ENCODE measurements around the gene GDE1. TPM values are rescaled to one million over a fixed set of nuclear protein-coding genes. Genes with fewer than 3 reads are reported as not detected.

The GDE1 gene
- total RNA-seq, 3 donors from 2014 or later: 49.2 to 70.4 (median 56.7) TPM

DNA sequence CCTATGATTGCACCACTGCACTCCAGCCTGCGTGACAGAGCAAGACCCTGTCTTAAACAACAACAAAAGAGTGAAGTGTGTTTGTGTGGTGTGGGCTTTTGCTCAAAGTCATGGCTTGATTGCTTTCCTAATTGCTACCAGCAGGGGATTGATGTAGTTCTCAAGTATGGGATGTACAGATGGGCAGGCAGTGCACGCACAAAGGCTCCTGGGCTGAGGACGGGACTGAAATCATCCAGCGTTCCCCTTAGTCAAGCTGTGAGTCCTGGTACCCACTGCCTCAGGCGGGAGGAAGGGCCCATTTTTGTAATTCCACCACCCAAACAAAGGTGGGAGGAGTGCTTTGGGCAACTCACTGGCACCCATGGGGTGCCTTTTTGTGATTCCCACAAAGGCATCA is 47.3 kb downstream of the GDE1 start:
- Histone ChIP-seq H3K27ac (no peak overlapping the region), H3K36me3 (no peaks in the 10 kb centered on the region), H3K4me1 (no peaks in the 10 kb centered on the region), H3K9me3 (no peaks in the 10 kb centered on the region), H3K4me3 (no peak overlapping the region), H3K27me3 (no peaks in the 10 kb centered on the region)
- TF ChIP-seq, protein P1, sequence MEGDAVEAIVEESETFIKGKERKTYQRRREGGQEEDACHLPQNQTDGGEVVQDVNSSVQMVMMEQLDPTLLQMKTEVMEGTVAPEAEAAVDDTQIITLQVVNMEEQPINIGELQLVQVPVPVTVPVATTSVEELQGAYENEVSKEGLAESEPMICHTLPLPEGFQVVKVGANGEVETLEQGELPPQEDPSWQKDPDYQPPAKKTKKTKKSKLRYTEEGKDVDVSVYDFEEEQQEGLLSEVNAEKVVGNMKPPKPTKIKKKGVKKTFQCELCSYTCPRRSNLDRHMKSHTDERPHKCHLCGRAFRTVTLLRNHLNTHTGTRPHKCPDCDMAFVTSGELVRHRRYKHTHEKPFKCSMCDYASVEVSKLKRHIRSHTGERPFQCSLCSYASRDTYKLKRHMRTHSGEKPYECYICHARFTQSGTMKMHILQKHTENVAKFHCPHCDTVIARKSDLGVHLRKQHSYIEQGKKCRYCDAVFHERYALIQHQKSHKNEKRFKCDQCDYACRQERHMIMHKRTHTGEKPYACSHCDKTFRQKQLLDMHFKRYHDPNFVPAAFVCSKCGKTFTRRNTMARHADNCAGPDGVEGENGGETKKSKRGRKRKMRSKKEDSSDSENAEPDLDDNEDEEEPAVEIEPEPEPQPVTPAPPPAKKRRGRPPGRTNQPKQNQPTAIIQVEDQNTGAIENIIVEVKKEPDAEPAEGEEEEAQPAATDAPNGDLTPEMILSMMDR (IDR thresholded peaks at IDR 0.05): no peak
- no peak for TF ChIP-seq POLR2AphosphoS5 (IDR thresholded peaks at IDR 0.05)
- no peak for TF ChIP-seq POLR2A (IDR thresholded peaks at IDR 0.05)
- intact Hi-C loops (cut with DNase I; ENCODE audit: low total_unique reads): no loop called here
- DNase-seq (ENCODE audit: low spot score in 2 of 2): no peak

DNA sequence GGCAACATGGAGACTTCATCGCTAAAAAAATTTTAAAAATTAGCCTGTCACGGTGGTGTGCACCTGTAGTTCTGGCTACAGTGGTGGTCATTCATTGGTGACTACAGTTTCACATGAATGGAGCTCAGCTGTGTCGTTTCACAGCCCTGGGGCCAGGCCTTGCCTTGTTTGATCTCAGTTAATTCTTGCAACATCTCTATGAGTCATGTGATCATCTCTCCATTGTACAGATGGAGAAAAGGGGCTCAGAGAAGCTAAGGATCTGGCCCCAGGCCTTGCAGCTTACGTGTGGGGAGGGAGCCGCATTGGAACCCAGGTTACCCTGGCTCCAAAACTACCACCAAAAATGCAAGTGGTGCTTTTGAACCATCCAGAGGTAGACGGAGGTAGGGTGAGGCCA is 49.4 kb downstream of the GDE1 start:
- TF ChIP-seq, protein P1 (IDR thresholded peaks at IDR 0.05): no peak
- TF ChIP-seq POLR2AphosphoS5 (IDR thresholded peaks at IDR 0.05): no peak
- TF ChIP-seq POLR2A (IDR thresholded peaks at IDR 0.05): no peak
- Histone ChIP-seq H3K36me3 (no peaks in the 10 kb centered on the region), H3K4me3 (no peak overlapping the region), H3K4me1 (no peaks in the 10 kb centered on the region), H3K27me3 (no peaks in the 10 kb centered on the region), H3K27ac (no peak overlapping the region), H3K9me3 (no peaks in the 10 kb centered on the region)
- intact Hi-C loops (cut with DNase I; ENCODE audit: low total_unique reads): no loop called here
- DNase-seq (ENCODE audit: low spot score in 2 of 2): no peak

DNA sequence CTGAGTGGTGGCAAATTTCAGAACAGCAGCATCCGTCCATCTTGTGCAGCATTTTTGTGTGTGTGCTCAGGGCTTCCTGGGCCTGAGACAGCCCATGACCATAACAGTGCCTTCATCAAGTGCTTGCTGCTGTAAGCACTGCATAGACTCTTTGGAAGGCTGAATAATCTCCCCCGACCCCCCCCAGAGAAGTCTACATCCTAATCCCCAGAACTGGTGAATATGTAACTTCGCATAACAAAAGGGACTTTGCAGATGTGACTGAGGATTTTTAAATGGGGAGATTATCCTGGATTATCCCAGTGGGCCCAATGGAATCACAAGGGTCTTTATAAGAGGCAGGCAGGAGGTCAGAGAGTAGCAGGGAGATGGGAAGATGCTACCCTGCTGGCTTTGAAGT is 53.6 kb downstream of the GDE1 start:
- Histone ChIP-seq H3K36me3 (no peaks in the 10 kb centered on the region), H3K4me3 (no peak overlapping the region), H3K4me1 (no peaks in the 10 kb centered on the region), H3K27me3 (no peaks in the 10 kb centered on the region), H3K9me3 (no peaks in the 10 kb centered on the region), H3K27ac (no peak overlapping the region)
- intact Hi-C loops (cut with DNase I; ENCODE audit: low total_unique reads): no loop called here
- DNase-seq (ENCODE audit: low spot score in 2 of 2): no peak
- TF ChIP-seq, protein P1 (IDR thresholded peaks at IDR 0.05): no peak

DNA sequence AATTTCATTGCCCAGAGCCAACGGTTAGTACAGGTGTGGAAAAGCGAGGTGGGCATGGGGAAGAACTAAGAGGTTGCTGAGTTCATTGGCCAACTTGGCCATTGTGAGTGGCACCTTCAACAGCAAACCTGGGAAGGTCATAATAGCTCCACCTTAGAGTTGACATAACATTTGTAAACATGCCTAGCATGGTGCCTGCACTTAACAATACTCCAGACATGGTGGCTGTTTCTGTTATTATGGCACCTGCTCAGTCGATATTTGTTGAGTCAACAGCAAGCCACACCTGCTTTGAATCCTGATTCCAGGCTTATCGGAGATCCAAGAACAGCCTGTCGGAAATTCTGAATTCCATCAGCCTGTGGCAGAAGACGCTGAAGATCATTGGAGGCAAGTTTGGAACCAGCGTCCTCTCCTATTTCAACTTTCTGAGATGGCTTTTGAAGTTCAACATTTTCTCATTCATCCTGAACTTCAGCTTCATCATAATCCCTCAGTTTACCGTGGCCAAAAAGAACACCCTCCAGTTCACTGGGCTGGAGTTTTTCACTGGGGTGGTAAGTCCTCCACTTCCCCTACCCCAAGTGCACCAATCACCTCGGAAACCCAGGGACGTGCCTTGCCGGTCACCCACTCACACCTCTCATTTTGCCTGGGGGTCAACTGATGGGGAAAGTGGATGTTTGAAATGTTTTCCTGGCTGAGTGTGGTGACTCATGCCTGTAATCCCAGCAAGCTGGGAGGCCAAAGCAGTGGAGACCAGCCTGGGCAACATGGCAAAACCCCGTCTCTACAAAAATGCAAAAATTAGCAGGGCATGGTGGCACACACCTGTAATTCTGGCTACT is 58.2 kb downstream of the GDE1 start:
- TF ChIP-seq, protein P1 (IDR thresholded peaks at IDR 0.05): no peak
- TF ChIP-seq POLR2A (IDR thresholded peaks at IDR 0.05) (no peak), POLR2AphosphoS5 (IDR thresholded peaks at IDR 0.05) (no peak)
- no peaks in the 10 kb centered on the region for H3K36me3 ChIP-seq
- no peak overlapping the region for H3K27ac ChIP-seq
- no peaks in the 10 kb centered on the region for H3K4me1 ChIP-seq
- H3K27me3 ChIP-seq: no peaks in the 10 kb centered on the region
- H3K9me3 ChIP-seq: no peaks in the 10 kb centered on the region
- intact Hi-C loops (cut with DNase I; ENCODE audit: low total_unique reads): no loop called here
- DNase-seq (ENCODE audit: low spot score in 2 of 2): no peak
- no peak overlapping the region for H3K4me3 ChIP-seq

DNA sequence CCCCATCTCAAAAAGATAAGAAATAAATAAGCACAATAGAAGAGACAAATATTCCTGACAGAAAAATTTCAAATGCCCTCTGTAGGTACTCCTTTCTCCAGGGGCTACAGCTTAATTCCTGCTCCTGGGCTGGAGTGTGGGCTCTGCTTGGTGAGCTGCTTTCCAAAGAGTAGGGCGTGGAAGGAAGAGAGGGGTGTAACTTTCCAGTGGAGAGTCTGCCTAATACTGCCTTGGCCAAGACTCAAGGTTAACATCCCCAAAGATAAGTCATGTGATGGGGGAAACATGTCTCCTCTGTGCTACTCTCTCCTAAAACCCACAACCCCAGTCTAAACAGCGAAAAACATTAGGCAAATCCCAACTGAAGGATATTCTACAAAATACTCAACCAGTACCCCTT is 61.5 kb downstream of the GDE1 start:
- Histone ChIP-seq H3K27me3 (no peaks in the 10 kb centered on the region), H3K9me3 (no peaks in the 10 kb centered on the region), H3K4me1 (no peaks in the 10 kb centered on the region), H3K36me3 (no peaks in the 10 kb centered on the region), H3K4me3 (no peak overlapping the region), H3K27ac (no peak overlapping the region)
- intact Hi-C loops (cut with DNase I; ENCODE audit: low total_unique reads): no loop called here
- TF ChIP-seq POLR2A (IDR thresholded peaks at IDR 0.05): no peak
- TF ChIP-seq, protein P1 (IDR thresholded peaks at IDR 0.05): no peak
- no peak for TF ChIP-seq POLR2AphosphoS5 (IDR thresholded peaks at IDR 0.05)
- no peak for DNase-seq (ENCODE audit: low spot score in 2 of 2)

Data from breast epithelium (tissue), 4 donors.